ENCODE data around the gene RAB23.

RAB23 gene

GRCh38 chr6:57250348-57250747 is 28.2 kb upstream of the RAB23 start:
- TF ChIP-seq CTCF (IDR thresholded peaks at IDR 0.05; ENCODE audit: insufficient read depth, low read length, poor library complexity, severe bottlenecking) (no peak), EZH2phosphoT487 (conservative IDR thresholded peaks at IDR 0.05; ENCODE audit: low read length) (no peak)
- Histone ChIP-seq H3K27me3 (ENCODE audit: low read length) (no peaks in the 10 kb centered on the region), H2AFZ (ENCODE audit: low read depth, low read length, severe bottlenecking) (no peak overlapping the region), H4K20me1 (ENCODE audit: low read depth, low read length) (no peaks in the 10 kb centered on the region), H3K79me2 (ENCODE audit: insufficient read depth, low read length) (no peaks in the 10 kb centered on the region), H3K36me3 (ENCODE audit: low read length) (no peaks in the 10 kb centered on the region), H3K27ac (ENCODE audit: low read depth, low read length) (no peak overlapping the region), H3K9ac (ENCODE audit: low read length) (no peak overlapping the region), H3K4me3 (ENCODE audit: insufficient read depth, low read length, poor library complexity, severe bottlenecking) (no peak overlapping the region), H3F3A (ENCODE audit: insufficient read depth) (no peaks in the 10 kb centered on the region), H3K4me2 (ENCODE audit: low read depth, low read length, poor library complexity, severe bottlenecking) (no peak overlapping the region), H3K9me2 (replicated peaks; ENCODE audit: insufficient read depth, low read length) (no peaks in the 10 kb centered on the region), H3K9me3 (ENCODE audit: insufficient read depth, low read length) (no peaks in the 10 kb centered on the region)

GRCh38 chr6:57248311-57248895 is 26.3 kb upstream of the RAB23 start:
- H3K4me2 ChIP-seq (ENCODE audit: low read depth, low read length, poor library complexity, severe bottlenecking) = no peak overlapping the region
- TF ChIP-seq EZH2phosphoT487 (conservative IDR thresholded peaks at IDR 0.05; ENCODE audit: low read length) = no peak
- no peak for TF ChIP-seq CTCF (IDR thresholded peaks at IDR 0.05; ENCODE audit: insufficient read depth, low read length, poor library complexity, severe bottlenecking)
- H3K27me3 ChIP-seq (ENCODE audit: low read length) = no peaks in the 10 kb centered on the region
- H3K36me3 ChIP-seq (ENCODE audit: low read length) = no peaks in the 10 kb centered on the region
- H2AFZ ChIP-seq (ENCODE audit: low read depth, low read length, severe bottlenecking) = no peak overlapping the region
- no peak overlapping the region for H3K9ac ChIP-seq (ENCODE audit: low read length)
- H3K9me2 ChIP-seq (replicated peaks; ENCODE audit: insufficient read depth, low read length) = no peaks in the 10 kb centered on the region
- no peaks in the 10 kb centered on the region for H3K9me3 ChIP-seq (ENCODE audit: insufficient read depth, low read length)
- no peak overlapping the region for H3K27ac ChIP-seq (ENCODE audit: low read depth, low read length)
- no peaks in the 10 kb centered on the region for H4K20me1 ChIP-seq (ENCODE audit: low read depth, low read length)
- H3F3A ChIP-seq (ENCODE audit: insufficient read depth) = no peaks in the 10 kb centered on the region
- no peaks in the 10 kb centered on the region for H3K79me2 ChIP-seq (ENCODE audit: insufficient read depth, low read length)
- no peak overlapping the region for H3K4me3 ChIP-seq (ENCODE audit: insufficient read depth, low read length, poor library complexity, severe bottlenecking)

- TF ChIP-seq CTCF (IDR thresholded peaks at IDR 0.05; ENCODE audit: insufficient read depth, low read length, poor library complexity, severe bottlenecking) (no peak), EZH2phosphoT487 (conservative IDR thresholded peaks at IDR 0.05; ENCODE audit: low read length) (no peak)
- no peak overlapping the region for H3K9ac ChIP-seq (ENCODE audit: low read length)
- no peak overlapping the region for H3K4me2 ChIP-seq (ENCODE audit: low read depth, low read length, poor library complexity, severe bottlenecking)
These were observed 25.5 kb upstream of the RAB23 start for GRCh38 chr6:57247603-57248002.

More at GRCh38 chr6:57247603-57248002, 25.5 kb upstream of the RAB23 start:
- no peaks in the 10 kb centered on the region for H3K36me3 ChIP-seq (ENCODE audit: low read length)
- no peaks in the 10 kb centered on the region for H3K27me3 ChIP-seq (ENCODE audit: low read length)
- no peak overlapping the region for H3K4me3 ChIP-seq (ENCODE audit: insufficient read depth, low read length, poor library complexity, severe bottlenecking)
- no peak overlapping the region for H2AFZ ChIP-seq (ENCODE audit: low read depth, low read length, severe bottlenecking)
- no peaks in the 10 kb centered on the region for H4K20me1 ChIP-seq (ENCODE audit: low read depth, low read length)
- no peaks in the 10 kb centered on the region for H3K9me3 ChIP-seq (ENCODE audit: insufficient read depth, low read length)
- H3F3A ChIP-seq (ENCODE audit: insufficient read depth) = no peaks in the 10 kb centered on the region
- H3K9me2 ChIP-seq (replicated peaks; ENCODE audit: insufficient read depth, low read length) = no peaks in the 10 kb centered on the region
- no peak overlapping the region for H3K27ac ChIP-seq (ENCODE audit: low read depth, low read length)
- H3K79me2 ChIP-seq (ENCODE audit: insufficient read depth, low read length) = no peaks in the 10 kb centered on the region
